NCI-H128 (cell line): ENCODE measurements around the gene CENPF.
"Not testable (repeated sequence)": the region's sequence is repeated elsewhere in the genome, so short reads cannot be mapped to it uniquely, and the experiment has no call there.

Experiments
- DNase-seq: peaks from one replicate; lab custom pipeline; 2025; ENCODE audit not compliant: unreplicated experiment; lab: John Stamatoyannopoulos, UW

CENPF gene

GRCh38 chr1:214650664-214651063 lies 47.7 kb downstream of the CENPF start:
- no peak for DNase-seq

- DNase-seq = no peak
These were observed 54.3 kb downstream of the CENPF start for GRCh38 chr1:214657299-214657698.

- DNase-seq = no peak
These were observed 55.2 kb downstream of the CENPF start for GRCh38 chr1:214658175-214658574.

- DNase-seq = no peak
These were observed 55.8 kb downstream of the CENPF start for GRCh38 chr1:214658785-214659184.

DNA sequence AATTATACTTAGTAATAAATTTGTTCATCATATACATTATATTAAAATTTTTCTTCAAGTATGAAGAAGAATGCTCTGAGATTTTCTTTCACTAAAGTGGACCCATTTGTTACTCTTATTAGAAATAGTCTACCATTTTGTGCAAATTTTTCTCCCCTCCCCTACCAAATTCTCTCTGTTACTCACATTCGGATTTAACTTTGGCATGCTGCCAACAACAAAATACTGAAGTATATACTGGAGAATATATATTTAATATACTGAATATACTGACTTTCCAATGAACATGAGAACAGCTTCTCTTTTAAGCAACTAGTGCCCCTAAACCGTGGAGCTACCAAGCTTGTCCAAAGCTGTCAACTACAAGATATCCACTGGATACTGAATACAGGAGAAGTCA lies 57.2 kb downstream of the CENPF start:
- no peak for DNase-seq

- no peak for DNase-seq
These were observed 57.9 kb downstream of the CENPF start for GRCh38 chr1:214660900-214661299.

DNA sequence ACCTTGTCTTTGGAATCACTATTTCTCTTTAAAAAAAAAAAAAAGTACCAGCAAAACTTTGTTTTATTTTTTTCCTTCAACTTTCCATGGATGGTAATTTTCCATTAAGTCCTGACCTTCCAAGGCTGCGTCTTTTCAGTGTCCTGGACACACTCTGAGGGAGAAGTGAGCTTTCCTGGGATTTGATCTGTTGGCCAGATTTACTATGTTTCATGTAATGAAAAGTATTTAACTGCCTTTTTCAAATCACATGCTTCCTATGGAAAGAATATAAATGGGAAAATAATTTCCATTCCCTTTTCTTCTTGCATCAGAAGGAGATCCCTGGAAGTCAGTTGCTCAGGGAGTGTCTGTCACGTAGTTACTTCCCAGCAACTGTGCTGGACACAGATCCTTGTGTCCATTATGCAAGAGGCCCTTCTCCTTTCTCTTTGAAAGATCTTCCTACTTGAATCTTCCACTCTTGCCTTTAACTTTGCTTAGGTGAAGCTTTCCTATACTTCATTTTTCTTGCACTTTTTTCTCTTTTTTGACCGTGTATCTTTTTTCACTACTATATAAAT lies 59.3 kb downstream of the CENPF start:
- no peak for DNase-seq

DNA sequence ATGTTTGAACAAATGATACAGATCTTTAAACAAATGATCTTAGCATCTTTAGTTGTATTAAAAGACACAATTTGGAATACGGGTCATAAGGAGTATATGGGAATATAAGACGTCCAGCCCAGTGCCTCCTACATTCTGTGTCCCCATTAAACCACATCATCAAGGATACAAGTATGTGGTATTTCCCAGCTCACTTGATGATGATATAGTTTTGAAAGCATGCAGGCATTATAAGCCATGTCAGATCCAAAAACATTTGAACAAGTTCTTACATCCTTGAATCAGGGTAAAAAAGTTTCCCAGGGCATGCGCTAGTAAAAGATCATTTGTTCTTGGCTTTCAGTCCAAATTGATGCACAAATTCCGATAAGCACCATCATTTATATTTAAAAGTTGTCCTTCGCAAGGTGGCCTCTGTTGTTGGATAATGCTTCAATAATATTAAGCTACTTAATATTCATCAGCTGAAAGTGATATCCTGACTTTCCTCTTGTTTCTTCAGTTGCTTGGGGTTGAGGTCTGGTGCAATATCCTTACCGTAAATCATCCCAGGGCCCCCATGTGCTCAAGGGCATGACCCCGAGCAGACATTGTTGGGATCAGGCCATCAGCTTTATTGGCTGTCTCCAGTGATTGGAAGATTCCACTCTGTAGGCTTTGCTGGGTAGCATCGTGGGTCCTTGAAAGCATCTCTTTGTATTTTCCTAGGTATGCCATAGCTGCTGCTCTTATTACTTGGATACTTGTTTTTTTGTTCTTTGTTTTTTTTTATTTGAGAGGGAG lies 61.8 kb downstream of the CENPF start:
- DNase-seq = no peak

- DNase-seq = no peak
These were observed 62.7 kb downstream of the CENPF start for GRCh38 chr1:214665606-214666110.

GRCh38 chr1:214666674-214667073 lies 63.7 kb downstream of the CENPF start:
- DNase-seq = no peak

DNA sequence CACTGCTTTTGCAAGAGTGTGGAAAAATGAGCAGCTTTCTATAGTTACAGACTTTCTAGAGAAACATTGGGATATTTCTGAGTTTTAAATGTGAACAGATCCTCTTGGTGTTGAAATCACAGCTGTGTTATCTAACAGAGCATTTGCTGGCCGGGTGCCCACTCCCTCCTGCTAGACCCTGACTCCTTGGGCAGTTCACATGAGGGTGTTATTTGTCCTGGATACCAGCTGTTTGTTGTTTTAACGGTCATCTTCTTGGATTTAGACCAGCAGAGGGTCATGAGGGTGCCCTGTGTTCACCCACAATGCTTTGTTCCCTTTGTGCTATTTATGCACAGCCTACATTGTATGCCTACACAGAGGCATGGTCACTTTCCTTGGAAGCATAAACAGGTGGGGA lies 67.1 kb downstream of the CENPF start:
- no peak for DNase-seq

DNA sequence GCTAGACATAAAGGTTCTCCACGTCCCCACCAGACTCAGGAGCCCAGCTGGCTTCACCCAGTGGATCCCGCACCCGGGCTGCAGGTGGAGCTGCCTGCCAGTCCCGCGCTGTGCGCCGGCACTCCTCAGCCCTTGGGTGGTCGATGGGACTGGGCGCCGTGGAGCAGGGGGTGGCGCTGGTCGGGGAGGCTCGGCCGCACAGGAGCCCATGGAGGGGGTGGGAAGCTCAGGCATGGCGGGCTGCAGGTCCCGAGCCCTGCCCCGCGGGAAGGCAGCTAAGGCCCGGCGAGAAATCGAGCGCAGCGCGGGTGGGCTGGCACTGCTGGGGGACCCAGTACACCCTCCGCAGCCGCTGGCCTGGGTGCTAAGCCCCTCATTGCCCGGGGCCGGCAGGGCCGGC lies 70.0 kb downstream of the CENPF start:
- not testable (repeated sequence) for DNase-seq

DNA sequence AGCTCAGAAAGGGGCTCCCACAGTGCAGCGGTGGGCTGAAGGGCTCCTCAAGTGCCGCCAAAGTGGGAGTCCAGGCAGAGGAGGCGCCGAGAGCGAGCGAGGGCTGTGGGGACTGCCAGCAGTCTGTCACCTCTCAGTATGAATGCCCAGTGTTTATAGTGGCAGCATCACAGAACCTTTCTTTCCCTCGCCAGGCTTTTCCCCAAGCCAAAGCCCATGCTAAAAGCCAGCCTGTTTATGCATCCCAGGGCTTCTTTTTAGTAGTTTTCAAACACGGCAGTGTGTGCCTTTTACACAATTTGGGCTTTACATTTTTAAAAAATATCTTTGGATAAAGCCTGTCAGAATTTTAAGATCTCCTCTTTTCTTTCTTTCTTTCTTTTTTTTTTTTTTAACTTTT lies 70.6 kb downstream of the CENPF start:
- DNase-seq = no peak

DNA sequence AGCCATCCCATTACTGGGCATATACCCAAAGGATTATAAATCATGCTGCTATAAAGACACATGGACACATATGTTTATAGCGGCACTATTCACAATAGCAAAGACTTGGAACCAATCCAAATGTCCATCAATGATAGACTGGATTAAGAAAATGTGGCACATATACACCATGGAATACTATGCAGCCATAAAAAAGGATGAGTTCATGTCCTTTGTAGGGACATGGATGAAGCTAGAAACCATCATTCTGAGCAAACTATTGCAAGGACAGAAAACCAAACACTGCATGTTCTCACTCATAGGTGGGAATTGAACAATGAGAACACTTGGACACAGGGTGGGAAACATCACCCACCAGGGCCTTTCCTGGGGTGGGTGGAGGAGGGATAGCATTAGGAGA lies 72.5 kb downstream of the CENPF start:
- not testable (repeated sequence) for DNase-seq

DNA sequence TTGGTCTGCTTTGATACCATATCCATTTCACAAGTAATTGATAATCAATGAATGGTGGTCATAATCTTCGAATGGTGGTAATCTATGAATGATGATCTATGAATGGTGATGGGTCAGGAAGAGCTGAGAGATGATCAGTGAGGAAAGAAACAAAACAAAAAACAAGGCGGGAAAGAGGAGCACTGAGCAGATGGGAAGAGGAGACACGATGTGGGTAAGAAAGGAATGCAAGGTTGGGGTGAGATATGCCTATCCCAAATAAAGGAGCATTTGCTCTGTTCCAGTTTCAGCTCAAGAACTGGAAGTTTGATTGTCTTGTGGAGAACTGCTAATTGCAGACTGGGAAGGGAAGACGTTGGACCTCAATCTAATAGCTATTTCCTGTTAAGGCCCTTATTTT lies 73.8 kb downstream of the CENPF start:
- no peak for DNase-seq

DNA sequence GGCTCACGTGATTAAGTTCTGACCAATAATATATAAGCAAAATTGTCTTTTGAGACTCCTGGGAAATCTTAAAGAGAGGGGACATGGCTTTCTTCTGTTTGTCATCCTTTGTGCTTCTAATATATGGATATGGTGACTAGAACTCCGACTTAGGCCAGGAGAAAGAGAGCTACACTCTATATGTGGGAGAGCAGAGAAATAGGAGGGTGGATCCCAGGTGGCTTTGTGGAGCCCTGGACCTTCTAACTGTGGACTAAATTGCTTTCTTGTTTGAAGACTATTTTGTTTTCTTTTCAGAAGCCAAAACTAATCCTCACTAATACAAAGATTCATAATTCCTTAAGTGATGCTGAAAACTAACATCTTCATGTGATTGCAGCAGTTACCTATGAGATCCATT lies 75.0 kb downstream of the CENPF start:
- DNase-seq = no peak

GRCh38 chr1:214678386-214678785 lies 75.4 kb downstream of the CENPF start:
- no peak for DNase-seq

GRCh38 chr1:214683621-214684020 lies 80.6 kb downstream of the CENPF start:
- no peak for DNase-seq

GRCh38 chr1:214685906-214686305 lies 82.9 kb downstream of the CENPF start:
- no peak for DNase-seq

DNA sequence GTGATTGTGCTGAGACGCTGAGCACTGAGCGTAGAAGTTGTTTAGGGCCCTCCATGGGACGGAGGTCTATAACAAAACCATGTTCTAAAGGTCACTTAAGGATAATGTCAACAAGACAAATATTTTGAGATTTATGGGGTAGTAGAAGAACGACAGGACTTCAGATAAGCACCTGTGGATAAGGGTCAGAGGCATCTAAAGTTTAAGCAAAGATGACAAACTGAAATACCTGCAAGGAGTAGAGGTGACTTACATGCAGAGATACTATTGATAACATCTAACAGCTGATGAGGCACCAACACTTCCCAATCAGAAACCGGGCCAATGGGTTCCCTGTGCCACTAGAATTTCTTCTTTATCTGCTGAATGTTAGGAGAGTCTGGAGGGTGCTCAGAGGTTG lies 83.5 kb downstream of the CENPF start:
- no peak for DNase-seq

- DNase-seq = no peak
These were observed 85.9 kb downstream of the CENPF start for GRCh38 chr1:214688891-214689290.

- no peak for DNase-seq
These were observed 91.8 kb downstream of the CENPF start for GRCh38 chr1:214694769-214695168.

DNA sequence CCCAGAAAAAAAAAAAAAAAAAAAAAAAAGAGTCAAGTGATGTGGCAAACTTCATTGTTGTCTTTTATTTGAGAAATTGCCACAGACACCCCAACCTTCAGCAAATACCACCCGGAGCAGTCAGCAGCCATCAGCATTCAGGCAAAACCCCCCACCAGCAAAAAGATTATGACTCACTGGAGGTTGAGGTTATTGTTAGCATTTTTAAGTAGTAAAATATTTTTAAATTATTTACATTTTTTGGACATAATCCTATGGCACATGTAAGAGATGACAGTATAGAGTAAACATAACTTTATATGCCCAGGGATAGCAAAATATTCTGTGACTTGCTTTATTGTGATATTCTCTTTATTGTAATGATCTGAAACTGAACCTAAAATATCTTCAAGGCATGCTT lies 95.6 kb downstream of the CENPF start:
- no peak for DNase-seq
